ENCODE measurements around the gene CELF2. TPM values are rescaled to one million over a fixed set of nuclear protein-coding genes. Genes with fewer than 3 reads are reported as not detected.

Gene CELF2
- total RNA-seq, 1 experiment from 2014 or later, result not detected

DNA sequence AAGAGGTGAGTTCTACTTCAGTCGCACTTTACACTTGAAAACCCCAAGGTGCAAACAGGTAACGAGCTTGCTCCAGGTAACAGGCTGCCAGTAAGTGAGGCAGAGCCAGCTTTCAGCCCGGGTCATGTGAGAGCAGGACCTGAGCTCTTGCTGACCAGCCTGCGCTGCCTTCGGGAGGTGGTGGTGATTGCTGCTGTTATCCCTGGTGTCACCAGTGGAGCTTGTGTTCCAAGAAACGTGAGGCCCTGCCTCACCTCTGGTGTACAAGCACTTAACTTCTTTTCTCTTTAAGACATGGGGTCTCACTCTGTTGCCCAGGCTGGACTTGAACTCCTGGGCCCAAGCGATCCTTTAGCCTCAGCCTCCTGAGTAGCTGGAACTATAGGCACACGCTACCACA, 265.0 kb downstream of the CELF2 start:
- H3K27me3 ChIP-seq (replicated peaks; ENCODE audit: insufficient read depth, low read depth, low read length, poor library complexity), result peaks cover 26% of the 10 kb centered on the region
- H3K9me3 ChIP-seq (ENCODE audit: low read depth, low read length, poor library complexity, severe bottlenecking), result no peaks in the 10 kb centered on the region
- H3K4me1 ChIP-seq (ENCODE audit: insufficient read depth, low read length, poor library complexity, severe bottlenecking), result no peaks in the 10 kb centered on the region
- no peak overlapping the region for H3K27ac ChIP-seq (ENCODE audit: low read depth, low read length, poor library complexity, severe bottlenecking)
- TF ChIP-seq, protein P1, sequence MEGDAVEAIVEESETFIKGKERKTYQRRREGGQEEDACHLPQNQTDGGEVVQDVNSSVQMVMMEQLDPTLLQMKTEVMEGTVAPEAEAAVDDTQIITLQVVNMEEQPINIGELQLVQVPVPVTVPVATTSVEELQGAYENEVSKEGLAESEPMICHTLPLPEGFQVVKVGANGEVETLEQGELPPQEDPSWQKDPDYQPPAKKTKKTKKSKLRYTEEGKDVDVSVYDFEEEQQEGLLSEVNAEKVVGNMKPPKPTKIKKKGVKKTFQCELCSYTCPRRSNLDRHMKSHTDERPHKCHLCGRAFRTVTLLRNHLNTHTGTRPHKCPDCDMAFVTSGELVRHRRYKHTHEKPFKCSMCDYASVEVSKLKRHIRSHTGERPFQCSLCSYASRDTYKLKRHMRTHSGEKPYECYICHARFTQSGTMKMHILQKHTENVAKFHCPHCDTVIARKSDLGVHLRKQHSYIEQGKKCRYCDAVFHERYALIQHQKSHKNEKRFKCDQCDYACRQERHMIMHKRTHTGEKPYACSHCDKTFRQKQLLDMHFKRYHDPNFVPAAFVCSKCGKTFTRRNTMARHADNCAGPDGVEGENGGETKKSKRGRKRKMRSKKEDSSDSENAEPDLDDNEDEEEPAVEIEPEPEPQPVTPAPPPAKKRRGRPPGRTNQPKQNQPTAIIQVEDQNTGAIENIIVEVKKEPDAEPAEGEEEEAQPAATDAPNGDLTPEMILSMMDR (conservative IDR thresholded peaks at IDR 0.05; ENCODE audit: low read depth, low read length), result no peak
- no peak for TF ChIP-seq EZH2 (IDR thresholded peaks at IDR 0.05; ENCODE audit: borderline replicate concordance, low read depth, low read length, poor library complexity, severe bottlenecking)
- no peaks in the 10 kb centered on the region for H3K36me3 ChIP-seq (ENCODE audit: insufficient read depth, low read length, poor library complexity, severe bottlenecking)
- no TSS peak for BruUV-seq (replicated peaks)
- ChIA-PET POLR2A (ENCODE audit: low non-redundant PET) (interaction anchor here (0.7 kb wide), 1 partner anchor 251 kb away, joined by 3 read pairs; no protein-coding TSS in a partner anchor), CTCF (interaction anchor here (0.6 kb wide), 1 partner anchor 194 kb away, joined by 8 read pairs; no protein-coding TSS in a partner anchor)
- no peak for DNase-seq (ENCODE audit: low spot score)
- intact Hi-C loops (cut with micrococcal nuclease; ENCODE audit: unreplicated experiment), result no loop called here
- no peak overlapping the region for H3K4me3 ChIP-seq (ENCODE audit: low read depth, low read length, poor library complexity, severe bottlenecking)

- intact Hi-C loops (cut with micrococcal nuclease; ENCODE audit: unreplicated experiment), result no loop called here
- H3K4me1 ChIP-seq (ENCODE audit: insufficient read depth, low read length, poor library complexity, severe bottlenecking), result no peaks in the 10 kb centered on the region
- CTCF ChIA-PET, result no interaction called here
- no peak for TF ChIP-seq EZH2 (IDR thresholded peaks at IDR 0.05; ENCODE audit: borderline replicate concordance, low read depth, low read length, poor library complexity, severe bottlenecking)
- TF ChIP-seq, protein P1 (conservative IDR thresholded peaks at IDR 0.05; ENCODE audit: low read depth, low read length), result no peak
- no peaks in the 10 kb centered on the region for H3K9me3 ChIP-seq (ENCODE audit: low read depth, low read length, poor library complexity, severe bottlenecking)
- no peak overlapping the region for H3K4me3 ChIP-seq (ENCODE audit: low read depth, low read length, poor library complexity, severe bottlenecking)
- POLR2A ChIA-PET (ENCODE audit: low non-redundant PET), result no interaction called here
- peaks cover 18% of the 10 kb centered on the region for H3K27me3 ChIP-seq (replicated peaks; ENCODE audit: insufficient read depth, low read depth, low read length, poor library complexity)
- BruUV-seq (replicated peaks), result no TSS peak
- H3K36me3 ChIP-seq (ENCODE audit: insufficient read depth, low read length, poor library complexity, severe bottlenecking), result no peaks in the 10 kb centered on the region
- no peak for DNase-seq (ENCODE audit: low spot score)
- no peak overlapping the region for H3K27ac ChIP-seq (ENCODE audit: low read depth, low read length, poor library complexity, severe bottlenecking)
These were observed 266.8 kb downstream of the CELF2 start for GRCh38 chr10:11284291-11285085.

DNA sequence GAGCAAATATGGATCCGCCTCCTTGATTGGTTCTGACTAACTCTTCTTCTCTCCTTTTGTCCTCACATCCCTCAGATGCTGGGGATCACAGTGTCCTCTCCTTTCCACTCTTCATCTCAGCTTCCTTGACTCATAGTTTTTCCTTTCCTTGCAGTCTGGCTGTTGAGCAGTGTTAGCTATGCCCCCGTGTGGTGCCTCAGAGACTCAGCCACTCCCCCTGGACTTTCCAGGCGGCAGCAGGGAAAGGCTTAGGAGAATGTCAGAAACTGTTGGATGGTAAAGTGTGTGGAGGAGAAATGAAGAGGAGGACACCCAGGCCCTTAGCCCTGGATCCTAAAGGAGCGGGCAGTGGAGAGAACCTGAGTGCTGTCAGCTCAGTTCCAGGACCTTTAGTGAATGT, 267.5 kb downstream of the CELF2 start:
- H3K9me3 ChIP-seq (ENCODE audit: low read depth, low read length, poor library complexity, severe bottlenecking), result no peaks in the 10 kb centered on the region
- peak; percentile 3 for DNase-seq (ENCODE audit: low spot score)
- no peak for TF ChIP-seq EZH2 (IDR thresholded peaks at IDR 0.05; ENCODE audit: borderline replicate concordance, low read depth, low read length, poor library complexity, severe bottlenecking)
- TF ChIP-seq, protein P1 (conservative IDR thresholded peaks at IDR 0.05; ENCODE audit: low read depth, low read length), result 0 out of 2 replicates have a peak, but pooled peaks have one; percentile 29
- ChIA-PET POLR2A (ENCODE audit: low non-redundant PET) (no interaction called here), CTCF (no interaction called here)
- intact Hi-C loops (cut with micrococcal nuclease; ENCODE audit: unreplicated experiment), result no loop called here
- H3K36me3 ChIP-seq (ENCODE audit: insufficient read depth, low read length, poor library complexity, severe bottlenecking), result no peaks in the 10 kb centered on the region
- H3K4me3 ChIP-seq (ENCODE audit: low read depth, low read length, poor library complexity, severe bottlenecking), result no peak overlapping the region
- peaks cover 12% of the 10 kb centered on the region for H3K27me3 ChIP-seq (replicated peaks; ENCODE audit: insufficient read depth, low read depth, low read length, poor library complexity)
- BruUV-seq (replicated peaks), result no TSS peak
- no peak overlapping the region for H3K27ac ChIP-seq (ENCODE audit: low read depth, low read length, poor library complexity, severe bottlenecking)
- H3K4me1 ChIP-seq (ENCODE audit: insufficient read depth, low read length, poor library complexity, severe bottlenecking), result no peaks in the 10 kb centered on the region
